Activated CD8-positive, alpha-beta memory T cell treated with anti-CD3 and anti-CD28 coated beads, Interleukin-2, amount 50 U/mL, for 24 hours (primary cell): Measurements from ENCODE around the gene PHB1.
"Not testable (repeated sequence)": the region's sequence is repeated elsewhere in the genome, so short reads cannot be mapped to it uniquely, and the experiment has no call there.

Experiments
- DNase-seq: peaks from one replicate; pipeline ENCODE4 v3.0.0-alpha.2; 2020; ENCODE audit errors: extremely low read depth

Gene PHB1

DNA sequence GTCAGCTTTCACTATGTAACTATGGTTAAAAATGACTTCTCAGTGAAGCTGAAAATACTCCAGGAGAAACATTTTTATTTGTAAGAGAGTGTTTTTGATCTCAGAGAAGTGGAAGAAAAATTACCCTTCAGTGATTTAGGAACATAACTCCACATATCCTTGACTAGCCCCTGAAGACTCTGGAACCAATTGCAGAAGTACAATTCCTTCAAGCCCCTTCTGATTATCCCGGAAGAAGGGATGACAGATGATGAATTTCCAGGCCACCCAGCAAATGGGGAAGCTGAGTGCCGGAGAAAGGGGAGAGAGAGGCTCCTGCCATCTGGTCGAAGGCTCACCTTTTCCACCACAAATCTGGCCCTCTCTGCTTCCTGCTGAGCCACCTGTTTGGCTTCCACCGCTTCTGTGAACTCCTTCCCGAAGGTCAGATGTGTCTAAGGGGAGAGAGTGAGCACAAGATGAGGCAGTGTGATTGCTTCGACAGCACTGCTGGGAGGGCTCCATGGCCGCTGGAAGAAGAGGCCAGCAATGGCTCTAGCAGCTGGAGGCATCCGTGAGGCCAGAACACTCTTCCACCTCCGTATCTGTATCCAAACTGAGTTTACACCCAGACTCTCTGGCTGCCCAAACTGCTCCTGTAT lies 8.1 kb downstream of the PHB1 start:
- no peak for DNase-seq

DNA sequence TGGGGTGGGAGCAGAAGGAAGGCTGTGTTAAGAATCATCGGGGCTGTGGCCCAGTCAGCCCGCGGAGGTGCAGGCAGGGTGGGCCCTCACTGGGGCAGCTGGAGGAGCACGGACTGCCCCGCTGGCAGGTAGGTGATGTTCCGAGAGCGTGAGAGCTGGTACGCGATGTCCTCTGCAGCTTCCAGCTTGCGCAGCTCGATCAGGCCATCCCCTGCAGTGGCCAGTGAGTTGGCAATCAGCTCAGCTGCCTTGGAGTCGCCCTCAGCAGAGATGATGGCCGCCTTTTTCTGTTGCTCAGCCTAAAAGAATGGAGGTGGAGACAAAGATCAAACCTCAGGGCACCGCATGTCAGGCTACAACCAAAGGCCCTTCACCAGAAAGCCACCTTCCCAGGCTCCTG lies 9.8 kb downstream of the PHB1 start:
- DNase-seq, result no peak

DNA sequence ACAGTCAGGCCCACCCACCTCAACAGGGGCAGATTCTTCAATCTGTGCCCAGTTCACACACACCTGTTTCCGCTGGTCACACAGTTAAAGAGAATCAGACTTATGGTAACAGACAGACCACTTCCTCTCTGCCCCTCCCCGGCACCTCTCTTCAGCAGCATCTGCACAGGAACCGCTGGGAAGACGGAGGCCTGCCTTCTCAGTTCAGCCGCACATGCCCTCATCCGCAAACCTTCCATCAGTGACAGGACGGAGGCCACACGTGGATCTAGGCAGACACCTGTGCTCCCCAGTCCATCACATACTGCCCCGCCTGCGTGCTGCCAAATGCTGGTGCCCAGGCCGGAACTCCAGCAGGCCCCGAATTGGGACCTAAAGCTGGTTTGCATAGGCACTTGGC lies 10.3 kb downstream of the PHB1 start:
- DNase-seq, result no peak

DNA sequence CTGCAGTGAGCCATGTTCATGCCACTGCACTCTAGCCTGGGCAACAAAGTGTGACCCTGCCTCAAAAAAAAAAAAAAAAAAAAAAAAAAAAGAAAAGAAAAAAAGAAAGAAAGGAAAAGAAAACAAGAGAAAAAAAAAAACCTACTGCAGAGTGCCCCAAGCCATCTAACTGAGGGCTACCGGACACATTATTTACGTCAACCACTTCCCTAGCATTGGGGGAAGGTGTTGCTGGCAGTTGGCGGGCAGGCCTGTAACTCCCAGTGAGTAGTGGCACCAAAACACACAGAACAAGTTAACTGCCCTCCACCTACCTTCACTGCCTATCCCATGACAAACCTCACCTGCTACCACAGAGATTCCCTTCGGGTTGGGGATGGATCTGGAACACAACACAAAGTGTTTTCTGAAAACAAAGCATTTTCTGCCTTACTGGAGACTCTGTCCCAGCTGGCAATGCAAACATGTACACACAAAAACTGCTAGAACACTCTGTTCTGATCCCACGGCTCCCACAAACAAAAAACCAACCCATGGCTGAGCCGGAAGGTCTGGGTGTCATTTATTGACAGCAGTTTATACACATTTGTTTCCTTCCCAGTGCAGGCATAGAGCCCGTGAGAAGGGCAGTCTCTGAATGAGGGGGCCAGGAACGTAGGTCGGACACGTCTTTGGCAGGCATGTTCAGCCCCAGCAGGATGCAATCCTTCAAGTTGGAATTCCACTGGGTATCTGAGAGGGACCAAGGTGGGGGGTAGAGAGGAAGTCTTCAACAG lies 11.0 kb downstream of the PHB1 start:
- DNase-seq, result no peak

DNA sequence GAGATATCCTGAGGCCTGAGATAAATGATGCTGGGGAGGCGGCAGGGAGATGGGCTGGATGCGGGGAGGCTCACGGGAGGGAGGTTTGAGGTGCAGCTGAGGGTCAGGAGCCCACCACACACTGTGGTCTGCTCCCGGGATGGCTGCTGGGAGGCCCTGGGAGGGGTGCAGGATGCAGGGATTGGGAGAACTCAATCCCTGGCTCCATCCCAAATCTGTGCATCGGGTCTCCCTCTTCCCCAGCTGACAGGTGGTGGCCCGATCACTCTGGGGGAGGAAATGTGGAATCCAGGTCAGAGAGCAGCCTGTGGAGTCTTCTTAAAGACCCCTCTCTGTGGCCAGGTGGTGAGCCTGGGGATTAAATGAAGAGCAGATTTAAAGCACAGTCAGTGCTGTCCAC lies 12.0 kb downstream of the PHB1 start:
- no peak for DNase-seq

DNA sequence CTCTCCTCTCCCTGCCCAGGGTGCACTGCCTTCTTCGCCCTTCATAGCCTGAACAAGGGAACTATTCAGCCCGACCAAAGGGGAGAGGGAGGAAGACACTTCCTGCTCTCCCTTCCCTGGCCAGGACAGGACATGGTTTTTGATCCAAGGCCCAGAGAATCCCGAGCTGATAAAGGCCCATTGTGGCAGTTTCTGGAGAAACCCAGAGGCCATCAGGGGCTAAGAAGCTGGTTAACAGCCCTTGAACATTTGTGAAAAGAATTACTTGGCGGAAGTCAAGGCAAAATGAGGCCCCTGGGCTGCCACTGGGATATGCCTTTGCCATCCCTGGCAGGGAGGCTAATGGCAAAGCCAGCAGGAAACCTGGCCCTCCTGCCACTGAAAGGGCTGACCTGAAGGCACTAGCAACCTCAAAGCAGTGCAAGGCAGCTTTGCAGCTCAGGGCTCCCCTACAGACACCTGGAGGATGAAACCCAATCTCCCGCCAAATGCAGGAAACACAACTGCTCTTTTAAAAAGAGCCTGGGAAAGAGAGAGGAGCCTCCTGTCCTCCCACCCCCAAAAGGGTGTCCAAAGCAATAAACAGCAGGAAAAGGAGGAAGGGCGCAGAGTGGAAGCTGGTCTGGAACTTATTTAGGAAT lies 12.6 kb downstream of the PHB1 start:
- no peak for DNase-seq

DNA sequence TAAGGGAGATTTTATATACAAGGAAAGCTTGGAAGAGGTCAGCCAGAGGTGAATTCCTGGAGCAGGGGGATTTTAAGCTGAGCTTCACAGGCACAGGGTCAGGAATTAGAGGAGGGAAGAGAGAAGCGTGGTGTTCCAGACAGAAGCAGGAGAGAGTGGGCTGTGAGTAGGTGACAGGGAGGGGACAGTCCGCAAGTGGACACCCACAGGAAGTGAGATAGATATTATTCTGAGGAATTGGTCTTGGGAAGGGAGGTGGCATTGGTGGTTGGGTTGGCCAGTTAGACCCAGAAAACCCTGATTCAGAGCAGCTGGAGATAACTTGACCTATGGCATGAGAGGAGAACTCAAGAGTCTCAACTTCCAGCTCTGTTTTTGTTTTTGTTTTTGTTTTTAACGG lies 14.7 kb downstream of the PHB1 start:
- DNase-seq, result no peak

DNA sequence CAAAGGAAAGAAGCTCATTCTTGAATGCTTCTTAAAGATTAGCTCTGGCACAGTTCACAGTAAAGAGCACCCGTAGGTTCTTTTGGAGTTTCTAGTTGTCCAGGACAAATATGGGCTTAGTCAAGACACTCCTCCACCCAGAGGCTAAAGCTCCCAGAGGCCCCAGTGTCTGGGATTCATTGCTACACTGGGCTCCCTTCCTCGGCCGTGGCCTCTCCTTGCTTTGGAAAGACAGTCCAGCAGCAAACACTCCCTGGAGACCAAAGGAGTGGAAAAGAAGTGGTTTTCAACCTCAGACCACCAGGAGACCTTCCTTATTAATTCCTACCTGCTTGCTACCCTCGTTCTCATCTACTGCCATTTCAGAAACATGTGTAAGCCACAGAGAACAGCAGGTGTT lies 17.1 kb downstream of the PHB1 start:
- no peak for DNase-seq

DNA sequence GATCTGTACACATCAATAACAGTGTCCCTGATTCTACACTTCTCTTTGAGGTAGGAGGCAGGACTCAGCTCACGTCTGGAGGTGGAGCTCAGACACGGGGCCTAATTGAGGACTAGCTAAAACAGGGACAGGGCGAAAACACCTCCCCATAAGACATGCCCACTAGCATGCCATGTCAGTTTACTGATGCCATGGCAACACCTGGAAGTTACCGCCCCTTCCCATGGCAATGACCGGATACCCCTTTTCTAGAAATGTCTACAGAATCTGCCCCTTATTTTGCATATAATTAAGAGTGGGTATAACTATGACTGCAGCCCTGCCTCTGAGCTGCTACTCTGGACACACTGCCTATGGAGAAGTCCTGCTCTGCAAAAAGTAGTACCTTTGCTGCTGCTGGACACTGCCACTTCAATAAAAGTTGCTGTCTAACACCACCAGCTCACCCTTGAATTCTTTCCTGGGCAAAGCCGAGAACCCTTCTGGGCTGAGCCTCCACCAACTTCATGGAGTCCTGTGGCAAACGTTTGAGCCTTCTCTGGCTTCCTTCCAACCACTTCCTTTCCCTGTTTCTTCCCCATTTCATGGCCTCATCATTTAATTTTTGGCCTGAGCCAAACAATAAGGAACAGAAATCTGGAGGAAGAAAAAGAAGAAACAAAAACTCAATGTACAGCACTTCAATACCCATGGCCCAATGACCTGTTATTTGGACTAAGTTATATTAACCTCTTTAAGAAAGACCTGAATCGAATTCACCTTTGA lies 21.0 kb downstream of the PHB1 start:
- no peak for DNase-seq

DNA sequence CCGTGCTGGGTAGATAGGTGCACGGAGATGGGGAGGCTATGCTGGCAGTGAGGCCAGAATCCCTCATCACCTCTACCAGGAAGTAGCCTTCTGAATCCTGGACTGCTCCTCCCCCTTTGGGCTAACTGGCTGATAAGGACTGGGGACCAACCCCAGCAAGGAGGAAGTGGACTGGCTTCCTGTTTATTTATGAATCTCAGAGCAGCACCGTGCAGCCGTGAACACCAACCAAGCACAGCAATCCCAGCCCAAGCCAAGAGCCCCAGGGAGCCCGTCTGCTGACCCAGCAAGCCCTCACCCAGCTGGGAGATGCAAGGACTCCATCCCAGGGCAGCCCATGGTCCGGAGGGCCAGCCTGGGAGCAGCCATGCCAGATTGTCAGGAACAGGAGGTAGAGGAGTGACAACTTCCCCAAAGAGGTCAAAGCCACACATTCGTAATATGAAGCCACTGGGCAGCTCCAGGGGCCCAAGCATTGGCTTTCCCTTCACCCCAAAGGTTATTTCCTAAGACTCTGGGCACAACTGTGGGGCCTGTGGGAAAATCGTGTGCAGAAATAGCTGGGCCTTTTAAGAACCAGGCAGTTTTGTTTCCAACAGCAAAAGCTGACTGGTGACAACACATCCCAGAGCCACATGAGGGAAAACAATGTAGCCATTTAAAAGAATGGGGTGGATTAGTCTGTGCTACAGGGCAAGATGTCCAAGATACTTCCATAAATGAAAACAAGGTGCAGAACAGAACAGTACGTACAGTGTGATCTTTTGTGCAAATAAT lies 23.9 kb downstream of the PHB1 start:
- no peak for DNase-seq

DNA sequence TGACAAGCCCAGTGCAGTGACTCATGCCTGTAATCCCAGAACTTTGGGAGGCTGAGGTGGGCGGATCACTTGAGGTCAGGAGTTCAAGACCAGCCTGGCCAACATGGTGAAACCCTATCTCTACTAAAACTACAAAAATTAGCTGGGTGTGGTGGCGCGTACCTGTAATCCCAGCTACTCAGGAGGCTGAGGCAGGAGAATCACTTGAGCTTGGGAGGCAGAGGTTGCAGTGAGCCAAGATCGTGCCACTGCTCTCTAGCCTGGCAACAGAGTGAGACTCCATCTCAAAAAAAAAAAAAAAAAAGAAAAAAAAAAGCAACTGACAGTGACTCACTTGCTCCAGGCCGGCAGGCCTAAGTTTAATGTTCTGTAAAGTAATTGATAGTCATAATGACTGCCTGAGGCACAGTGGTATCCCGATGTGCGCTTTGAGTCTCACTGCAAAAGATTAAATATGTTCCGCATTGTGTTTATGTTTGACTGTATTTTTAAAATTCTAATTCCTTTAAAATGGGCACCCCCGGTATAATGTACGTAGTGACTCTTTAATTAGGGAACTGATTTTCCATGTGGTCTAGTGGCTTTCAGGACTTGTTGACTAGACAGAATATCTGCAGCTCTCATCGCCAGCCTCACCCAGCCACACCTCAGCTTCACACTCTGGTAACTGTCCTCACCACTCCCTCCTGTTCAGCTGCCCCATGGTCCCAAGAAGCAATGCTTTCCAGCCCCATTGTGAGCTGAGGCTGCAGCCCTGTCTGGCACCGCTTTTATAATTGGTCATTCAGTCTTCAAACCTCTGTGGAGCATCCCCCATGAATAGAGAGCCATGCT lies 25.0 kb downstream of the PHB1 start:
- DNase-seq, result not testable (repeated sequence)

DNA sequence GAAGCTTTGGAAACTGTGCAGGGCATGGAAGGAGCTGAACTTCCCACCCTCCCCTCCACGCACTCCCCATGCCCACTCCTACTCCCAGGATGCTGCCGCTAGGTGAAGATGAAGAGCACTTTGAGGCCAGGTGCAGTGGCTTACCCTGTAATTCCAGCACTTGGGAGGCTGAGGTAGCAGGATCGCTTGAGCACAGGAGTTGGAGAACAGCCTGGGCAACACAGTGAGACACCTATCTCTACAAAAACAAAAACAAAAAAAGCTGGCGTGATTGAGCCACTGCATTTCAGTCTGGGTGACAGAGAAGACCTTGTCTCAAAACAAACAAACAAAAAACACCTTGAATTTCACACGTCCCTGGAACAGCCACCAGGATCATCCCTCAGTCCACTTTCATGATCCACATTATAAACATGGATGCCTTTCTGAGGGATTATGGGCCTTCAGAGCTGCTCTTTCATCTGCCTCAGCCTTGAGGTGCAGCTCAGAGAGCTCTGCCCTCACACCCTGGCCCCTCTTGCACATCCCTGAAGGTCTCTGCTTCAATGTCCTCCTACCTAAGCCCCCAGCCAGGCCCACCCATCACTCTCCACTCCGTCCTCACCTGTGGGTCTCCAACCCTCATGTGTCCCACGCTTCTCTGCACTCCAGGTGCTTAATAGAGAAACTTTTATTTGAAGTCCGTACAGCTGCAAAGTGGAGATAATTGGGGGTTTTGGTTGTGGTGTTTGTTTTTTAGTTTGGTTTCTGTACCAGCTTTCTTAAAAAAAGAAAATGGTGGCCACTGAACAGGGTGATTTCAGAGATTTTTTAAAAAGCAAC lies 25.8 kb downstream of the PHB1 start:
- no peak for DNase-seq

DNA sequence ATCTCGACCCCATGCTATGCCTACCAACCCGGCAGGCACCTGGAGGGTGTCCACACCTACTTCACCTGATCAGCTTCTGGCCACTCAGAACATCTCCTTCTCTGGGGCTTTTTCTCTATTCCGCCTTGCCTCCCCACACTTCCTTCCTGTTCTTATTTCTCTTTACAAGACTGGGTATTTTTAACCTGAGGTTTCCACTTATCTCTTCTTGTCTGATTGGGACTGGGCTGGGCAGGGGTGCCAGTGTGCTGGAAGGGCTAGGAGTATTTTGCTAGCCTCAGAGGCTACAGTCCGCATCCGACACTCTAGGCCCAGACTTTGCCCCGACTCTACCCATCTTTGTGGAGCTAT lies 26.4 kb downstream of the PHB1 start:
- no peak for DNase-seq

DNA sequence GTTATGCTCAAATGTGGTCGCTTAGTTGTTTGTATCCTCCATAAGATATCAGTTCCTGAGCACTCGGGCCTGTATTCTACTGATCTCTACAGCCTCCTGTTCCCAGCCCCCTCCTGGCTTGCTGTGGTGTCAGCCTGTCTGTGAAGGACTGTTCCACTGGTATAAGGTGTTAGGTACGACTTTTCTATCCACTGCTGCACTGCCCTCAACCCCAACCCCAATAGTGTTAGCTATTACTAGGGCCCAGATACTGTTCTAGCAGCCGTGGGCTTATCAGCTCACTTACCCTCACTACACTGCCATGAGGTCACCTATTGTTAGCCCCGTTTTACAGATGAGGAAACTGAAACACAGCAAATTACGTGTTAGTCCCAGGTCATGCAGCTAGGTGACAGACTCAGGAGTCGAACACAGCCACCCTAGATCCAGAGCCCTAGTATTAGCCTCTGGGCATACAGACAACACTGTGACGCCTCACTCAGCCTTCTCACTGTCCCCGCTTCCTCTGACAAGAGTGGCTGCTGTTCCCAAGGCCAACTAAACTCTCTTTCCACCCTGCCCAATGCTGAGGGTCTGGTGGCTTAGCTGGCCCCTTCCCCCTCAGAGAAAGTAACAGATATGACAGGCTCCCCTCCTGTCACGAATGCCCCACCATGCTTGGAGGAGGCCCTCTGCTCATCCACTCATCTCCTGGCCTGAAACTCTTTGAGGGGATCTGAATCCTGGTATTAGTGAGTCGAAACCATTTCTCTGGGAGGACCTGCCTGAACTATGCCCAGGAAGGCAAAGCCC lies 27.0 kb downstream of the PHB1 start:
- no peak for DNase-seq

DNA sequence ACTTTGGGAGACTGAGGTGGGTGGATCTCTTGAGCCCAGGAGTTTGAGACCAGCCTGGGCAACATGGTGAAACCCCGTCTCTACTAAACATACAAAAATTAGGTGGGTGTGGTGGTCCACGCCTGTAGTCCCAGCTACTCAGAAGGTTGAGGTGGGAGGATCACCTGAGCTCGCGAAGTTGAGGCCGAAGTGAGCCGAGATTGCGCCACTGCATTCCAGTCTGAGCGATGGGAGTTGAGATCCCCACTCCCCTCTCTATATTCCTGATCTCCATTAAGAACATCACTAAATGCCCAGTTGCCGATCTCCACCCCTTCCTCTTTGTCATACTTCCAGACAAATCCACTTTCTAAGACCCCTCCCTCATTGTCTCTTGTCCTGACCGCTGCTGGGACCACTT lies 28.3 kb downstream of the PHB1 start:
- DNase-seq, result no peak

DNA sequence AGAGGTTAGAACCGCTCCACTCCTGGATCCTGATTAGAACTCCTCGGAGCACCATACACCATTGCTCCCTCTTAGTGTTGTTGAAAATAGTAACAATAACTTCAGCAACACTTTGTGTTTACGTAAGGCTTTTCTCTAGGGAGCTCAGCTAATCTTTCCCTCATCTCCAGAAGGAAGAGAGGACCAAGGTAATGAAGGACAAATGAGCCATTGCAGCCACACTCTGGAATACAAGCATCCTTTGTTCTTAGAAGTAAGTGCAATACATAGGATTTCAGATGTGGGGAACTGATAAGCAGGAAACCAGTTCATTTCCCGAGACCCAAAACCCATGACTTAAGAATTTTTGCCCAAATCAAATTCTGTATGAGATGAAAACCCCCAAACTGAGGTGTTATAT lies 29.7 kb downstream of the PHB1 start:
- no peak for DNase-seq

DNA sequence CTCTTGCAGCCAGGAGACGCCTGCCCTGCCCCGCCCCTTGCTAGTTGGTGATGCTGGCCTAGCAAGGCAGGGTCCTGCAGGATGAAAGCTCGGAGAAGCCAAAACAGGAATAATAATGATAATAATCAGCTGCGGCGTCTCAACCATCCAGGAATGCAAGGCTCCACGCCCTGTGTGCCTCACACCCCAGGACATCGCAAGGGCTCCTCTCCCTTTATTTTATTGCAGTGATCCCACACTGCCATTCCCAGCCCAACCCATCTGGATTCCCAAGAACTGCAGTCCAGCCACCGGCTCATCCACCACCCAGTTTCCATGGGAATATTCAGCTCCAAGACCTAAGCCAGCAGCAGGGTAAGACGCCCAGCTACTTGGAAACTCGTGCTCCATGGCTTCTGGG lies 31.6 kb downstream of the PHB1 start:
- no peak for DNase-seq

DNA sequence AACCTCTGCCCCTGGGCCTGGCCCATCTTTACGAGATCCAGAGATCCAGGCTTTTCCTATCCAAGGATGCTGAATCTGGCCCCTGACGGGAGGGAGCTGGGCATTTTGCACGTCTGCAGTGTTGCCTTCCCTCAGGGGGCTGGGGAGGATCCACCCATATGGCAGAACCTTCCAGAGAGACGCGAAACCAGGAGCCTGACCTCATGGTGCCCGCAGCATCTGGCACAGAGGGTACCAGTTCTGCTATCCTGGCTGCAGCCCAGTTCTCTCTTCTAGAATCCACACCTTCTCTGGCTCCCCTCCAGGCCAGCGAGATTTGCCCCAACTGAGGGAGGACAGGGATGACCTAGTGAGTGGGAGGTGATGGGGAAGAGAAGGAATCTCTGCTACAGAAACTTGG lies 32.1 kb downstream of the PHB1 start:
- DNase-seq, result no peak

DNA sequence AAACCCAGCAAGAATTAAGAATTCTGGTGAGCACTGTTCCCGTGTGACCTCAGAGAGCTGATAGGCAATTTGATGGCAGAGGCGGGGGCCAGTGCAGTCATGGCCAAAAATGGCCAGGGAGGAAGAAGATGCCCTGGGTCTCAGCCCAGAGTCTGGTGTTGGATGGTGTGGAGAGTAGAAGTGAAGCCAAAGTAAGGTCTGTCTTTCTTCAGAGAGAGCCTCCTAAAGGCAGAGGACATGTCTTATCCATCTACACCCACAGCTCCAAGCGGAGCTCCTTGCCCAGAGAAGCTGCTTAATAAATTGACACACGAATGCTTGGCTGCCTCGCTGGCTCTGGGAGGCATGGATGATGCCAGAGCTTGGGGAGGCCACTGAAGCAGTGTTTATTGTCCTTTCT lies 32.9 kb downstream of the PHB1 start:
- DNase-seq, result no peak
